ENCODE data around the gene CHST11.

DNA sequence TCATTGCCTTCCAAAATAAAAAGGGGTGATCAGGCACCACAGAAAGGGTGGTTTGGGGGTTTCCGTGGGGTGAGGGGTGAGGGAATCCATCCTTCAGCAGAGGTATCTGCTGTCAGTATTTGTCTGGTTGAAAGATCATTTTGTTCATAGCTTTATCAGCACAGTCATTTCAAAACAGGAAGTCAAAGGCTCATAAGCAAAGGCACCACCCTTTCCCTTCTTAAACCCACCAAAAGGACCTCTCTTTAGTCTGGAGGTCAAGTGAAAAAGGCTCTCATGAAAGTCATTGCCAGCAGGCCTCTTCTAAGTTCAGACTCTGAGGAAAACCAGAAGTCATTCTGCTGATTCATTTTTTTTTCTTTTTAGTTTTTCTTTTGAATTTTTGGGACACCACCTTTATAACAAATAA lies 6.2 kb downstream of the CHST11 start:
- TF ChIP-seq, protein P1, sequence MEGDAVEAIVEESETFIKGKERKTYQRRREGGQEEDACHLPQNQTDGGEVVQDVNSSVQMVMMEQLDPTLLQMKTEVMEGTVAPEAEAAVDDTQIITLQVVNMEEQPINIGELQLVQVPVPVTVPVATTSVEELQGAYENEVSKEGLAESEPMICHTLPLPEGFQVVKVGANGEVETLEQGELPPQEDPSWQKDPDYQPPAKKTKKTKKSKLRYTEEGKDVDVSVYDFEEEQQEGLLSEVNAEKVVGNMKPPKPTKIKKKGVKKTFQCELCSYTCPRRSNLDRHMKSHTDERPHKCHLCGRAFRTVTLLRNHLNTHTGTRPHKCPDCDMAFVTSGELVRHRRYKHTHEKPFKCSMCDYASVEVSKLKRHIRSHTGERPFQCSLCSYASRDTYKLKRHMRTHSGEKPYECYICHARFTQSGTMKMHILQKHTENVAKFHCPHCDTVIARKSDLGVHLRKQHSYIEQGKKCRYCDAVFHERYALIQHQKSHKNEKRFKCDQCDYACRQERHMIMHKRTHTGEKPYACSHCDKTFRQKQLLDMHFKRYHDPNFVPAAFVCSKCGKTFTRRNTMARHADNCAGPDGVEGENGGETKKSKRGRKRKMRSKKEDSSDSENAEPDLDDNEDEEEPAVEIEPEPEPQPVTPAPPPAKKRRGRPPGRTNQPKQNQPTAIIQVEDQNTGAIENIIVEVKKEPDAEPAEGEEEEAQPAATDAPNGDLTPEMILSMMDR (IDR thresholded peaks at IDR 0.05; ENCODE audit: insufficient read depth, low read length, poor library complexity, severe bottlenecking), result no peak
- TF ChIP-seq EZH2phosphoT487 (conservative IDR thresholded peaks at IDR 0.05; ENCODE audit: low read length), result no peak
